Neural cell (in vitro differentiated cells): Measurements from ENCODE around the gene KRT32. TPM values are rescaled to one million over a fixed set of nuclear protein-coding genes. Genes with fewer than 3 reads are reported as not detected.

Source experiments
- H2AFZ ChIP-seq: fragments of 200-600, 300-800 bp; sonication (generic), shearing (Covaris generic); 2 replicates; pipeline ENCODE4 v1.6.0; 2014; ENCODE audit warnings: low read depth, mild to moderate bottlenecking, antibody characterized with exemption, low read length, moderate library complexity
- H3F3A ChIP-seq: fragments of 200-600 bp; shearing (Covaris generic); 2 replicates; pipeline ENCODE4 v1.6.1; 2016; ENCODE audit warnings: mild to moderate bottlenecking, moderate library complexity, mixed read lengths, antibody characterized with exemption, low read length; ENCODE audit not compliant: insufficient read depth, poor library complexity, severe bottlenecking
- H3K27ac ChIP-seq: fragments of 200-600, 300-800 bp; sonication (generic), shearing (Covaris generic); 2 replicates; pipeline ENCODE4 v1.5.1; 2014; ENCODE audit warnings: mild to moderate bottlenecking, low read length, moderate library complexity
- H3K27me3 ChIP-seq: fragments of 300-800, 200-600 bp; sonication (generic), shearing (Covaris generic); 2 replicates; pipeline ENCODE4 v1.6.0; 2014; ENCODE audit warnings: mild to moderate bottlenecking, low read depth, low read length, moderate library complexity; ENCODE audit not compliant: insufficient read depth
- H3K36me3 ChIP-seq: fragments of 300-800, 200-600 bp; sonication (generic), shearing (Covaris generic); 2 replicates; pipeline ENCODE4 v1.5.1; 2014; ENCODE audit warnings: mild to moderate bottlenecking, antibody characterized with exemption, low read length, moderate library complexity; ENCODE audit not compliant: insufficient read depth
- H3K4me2 ChIP-seq: fragments of 300-800, 200-600 bp; sonication (generic), shearing (Covaris generic); 2 replicates; pipeline ENCODE4 v1.6.0; 2014; ENCODE audit warnings: mild to moderate bottlenecking, low read length
- H3K4me3 ChIP-seq: fragments of 300-800, 200-600 bp; sonication (generic), shearing (Covaris generic); 2 replicates; pipeline ENCODE4 v1.5.1; 2014; ENCODE audit warnings: mild to moderate bottlenecking, low read length, moderate library complexity
- H3K79me2 ChIP-seq: fragments of 200-600 bp; shearing (Covaris generic); replicated peaks from 2 replicates; pipeline ENCODE4 v1.6.0; 2014; ENCODE audit warnings: mild to moderate bottlenecking, low read length, moderate library complexity; ENCODE audit not compliant: insufficient read depth
- H3K9ac ChIP-seq: fragments of 300-800, 200-600 bp; sonication (generic), shearing (Covaris generic); 2 replicates; pipeline ENCODE4 v1.6.1; 2016; ENCODE audit warnings: mild to moderate bottlenecking, low read length, mixed read lengths
- H3K9me2 ChIP-seq: fragments of 200-600 bp; shearing (Covaris generic); 2 replicates; pipeline ENCODE4 v1.6.1; 2016; ENCODE audit warnings: mild to moderate bottlenecking, low read length, mixed read lengths; ENCODE audit not compliant: insufficient read depth
- H3K9me3 ChIP-seq: fragments of 200-600, 300-800 bp; sonication (generic), shearing (Covaris generic); 2 replicates; pipeline ENCODE4 v1.6.1; 2016; ENCODE audit warnings: mild to moderate bottlenecking, mixed run types, low read length, moderate library complexity, mixed read lengths
- H4K20me1 ChIP-seq: fragments of 200-600 bp; shearing (Covaris generic); 2 replicates; pipeline ENCODE4 v1.6.1; 2016; ENCODE audit warnings: mild to moderate bottlenecking, mixed run types; ENCODE audit not compliant: insufficient read depth
- CTCF ChIP-seq: fragments of 450-650 bp; IDR thresholded peaks from 2 replicates; pipeline ENCODE4 v1.5.1; 2014; ENCODE audit warnings: antibody characterized with exemption, mild to moderate bottlenecking, moderate library complexity; ENCODE audit not compliant: poor library complexity, severe bottlenecking
- EP300 ChIP-seq: fragments of 450-650 bp; conservative IDR thresholded peaks from 2 replicates; pipeline ENCODE4 v1.6.1; 2014; ENCODE audit warnings: antibody characterized with exemption, mild to moderate bottlenecking, moderate library complexity; ENCODE audit not compliant: poor library complexity, severe bottlenecking
- EZH2 ChIP-seq: fragments of 200-600, 300-800 bp; shearing (Covaris generic), sonication (generic); IDR thresholded peaks from 2 replicates; pipeline ENCODE4 v1.6.1; 2014; ENCODE audit warnings: antibody characterized with exemption, low read length, borderline replicate concordance, mild to moderate bottlenecking; ENCODE audit not compliant: insufficient read depth, poor library complexity, severe bottlenecking
- MXI1 ChIP-seq: fragments of 450-650 bp; conservative IDR thresholded peaks from 2 replicates; pipeline ENCODE4 v1.6.1; 2014; ENCODE audit warnings: antibody characterized with exemption, mild to moderate bottlenecking; ENCODE audit not compliant: poor library complexity, severe bottlenecking
- POLR2AphosphoS5 ChIP-seq: IDR thresholded peaks from 2 replicates; pipeline ENCODE4 v1.6.1; 2012
- RAD21 ChIP-seq: fragments of 450-650 bp; conservative IDR thresholded peaks from 2 replicates; pipeline ENCODE4 v1.6.1; 2014; ENCODE audit warnings: antibody characterized with exemption, mild to moderate bottlenecking, moderate library complexity
- REST ChIP-seq: IDR thresholded peaks from 2 replicates; pipeline ENCODE4 v1.6.1; 2012; ENCODE audit warnings: borderline replicate concordance
- SMC3 ChIP-seq: fragments of 450-650 bp; conservative IDR thresholded peaks from 2 replicates; pipeline ENCODE4 v1.6.1; 2014; ENCODE audit warnings: antibody characterized with exemption, mild to moderate bottlenecking, moderate library complexity; ENCODE audit not compliant: poor library complexity
- TAF1 ChIP-seq: IDR thresholded peaks from 2 replicates; pipeline ENCODE4 v1.6.1; 2012; ENCODE audit warnings: low read depth
- polyA plus RNA-seq: library from polyadenylated mRNA; depleted of rRNA; stranded (reverse); fragments of >200 nt; gene quantifications from 2 replicates; pipeline ENCODE4 v1.2.3, GENCODE V29; 2014

The KRT32 gene
- polyA plus RNA-seq, 1 donor from 2014 or later, result not detected

- Histone ChIP-seq H3K27me3 (no peaks in the 10 kb centered on the region), H2AFZ (no peak overlapping the region), H3K79me2 (no peaks in the 10 kb centered on the region), H3K4me2 (no peak overlapping the region), H3K9me3 (no peaks in the 10 kb centered on the region), H3K27ac (no peak overlapping the region), H3K9ac (no peak overlapping the region), H3K9me2 (no peaks in the 10 kb centered on the region), H3F3A (no peaks in the 10 kb centered on the region), H3K4me3 (no peak overlapping the region), H3K36me3 (no peaks in the 10 kb centered on the region), H4K20me1 (no peaks in the 10 kb centered on the region)
- TF ChIP-seq EP300 (no peak), EZH2 (no peak)
Observed at GRCh38 chr17:41437769-41438168, 29.4 kb downstream of the KRT32 start.

GRCh38 chr17:41437254-41437653, 29.9 kb downstream of the KRT32 start:
- H3K4me2 ChIP-seq, result no peak overlapping the region
- H4K20me1 ChIP-seq, result no peaks in the 10 kb centered on the region
- no peaks in the 10 kb centered on the region for H3K79me2 ChIP-seq
- H3K4me3 ChIP-seq, result no peak overlapping the region
- H3K9me3 ChIP-seq, result no peaks in the 10 kb centered on the region
- H3K27ac ChIP-seq, result no peak overlapping the region
- TF ChIP-seq RAD21 (no peak), EZH2 (no peak), MXI1 (no peak), POLR2AphosphoS5 (no peak), REST (no peak), EP300 (no peak), TAF1 (no peak), SMC3 (no peak), CTCF (no peak)
- no peaks in the 10 kb centered on the region for H3F3A ChIP-seq
- no peaks in the 10 kb centered on the region for H3K9me2 ChIP-seq
- H3K27me3 ChIP-seq, result no peaks in the 10 kb centered on the region
- H3K36me3 ChIP-seq, result no peaks in the 10 kb centered on the region
- H2AFZ ChIP-seq, result no peak overlapping the region
- no peak overlapping the region for H3K9ac ChIP-seq

GRCh38 chr17:41434415-41434814, 32.8 kb downstream of the KRT32 start:
- no peak overlapping the region for H3K9ac ChIP-seq
- H3K4me2 ChIP-seq, result no peak overlapping the region
- no peaks in the 10 kb centered on the region for H3K9me3 ChIP-seq
- H2AFZ ChIP-seq, result no peak overlapping the region
- no peak overlapping the region for H3K4me3 ChIP-seq
- no peaks in the 10 kb centered on the region for H3K27me3 ChIP-seq
- no peaks in the 10 kb centered on the region for H3K36me3 ChIP-seq
- no peak overlapping the region for H3K27ac ChIP-seq
- no peaks in the 10 kb centered on the region for H3K79me2 ChIP-seq
- H3F3A ChIP-seq, result no peaks in the 10 kb centered on the region
- TF ChIP-seq RAD21 (no peak), EP300 (no peak), MXI1 (no peak), CTCF (no peak), EZH2 (no peak), TAF1 (no peak), SMC3 (no peak), POLR2AphosphoS5 (no peak), REST (no peak)
- no peaks in the 10 kb centered on the region for H4K20me1 ChIP-seq
- H3K9me2 ChIP-seq, result no peaks in the 10 kb centered on the region
